ENCODE results near the gene MCTS1. TPM values are rescaled to one million over a fixed set of nuclear protein-coding genes. Genes with fewer than 3 reads are reported as not detected.

The MCTS1 gene
- total and polyA plus RNA-seq, 4 donors: 12.1 to 56.1 (median 25.1) TPM

GRCh38 chrX:120564925-120565324 lies 39.0 kb upstream of the MCTS1 start:
- Histone ChIP-seq H3K27me3 (ENCODE audit: control insufficient read depth in 4 of 4, insufficient read depth in 4 of 4, low read length in 3 of 4) (no peaks in the 10 kb centered on the region), H3K27ac (ENCODE audit: low read depth in 1 of 2, low read length in 2 of 2) (no peak overlapping the region), H3K9ac (ENCODE audit: low read depth in 1 of 2, low read length in 2 of 2) (no peak overlapping the region), H3K36me3 (ENCODE audit: control insufficient read depth in 4 of 4, insufficient read depth in 3 of 4, low read depth in 1 of 4, low read length in 3 of 4) (no peaks in the 10 kb centered on the region), H3K4me3 (ENCODE audit: low read depth in 1 of 3, low read length in 3 of 3) (no peak overlapping the region), H3K9me3 (ENCODE audit: control insufficient read depth in 4 of 4, low read length in 3 of 4) (no peaks in the 10 kb centered on the region), H3K4me1 (ENCODE audit: control insufficient read depth in 4 of 4, insufficient read depth in 4 of 4, low read length in 3 of 4) (peaks cover 6 to 20% (median 17%) of the 10 kb centered on the region in 4 donors)
- no peak for DNase-seq (ENCODE audit: low spot score)
- WGBS: 85% methylated on average over 1 of the region's 1 CpG
- TF ChIP-seq FOXA1 (IDR thresholded peaks at IDR 0.05) (no peak), YY1 (IDR thresholded peaks at IDR 0.05) (no peak), HNF4A (conservative IDR thresholded peaks at IDR 0.05) (no peak), CTCF (IDR thresholded peaks at IDR 0.05; ENCODE audit: low read depth, low read length, missing input control) (no peak), GABPA (IDR thresholded peaks at IDR 0.05 in 1 of 2, conservative IDR thresholded peaks at IDR 0.05 in 1 of 2) (no peak), REST (IDR thresholded peaks at IDR 0.05) (no peak), SP1 (IDR thresholded peaks at IDR 0.05) (no peak), NR2F2 (IDR thresholded peaks at IDR 0.05) (no peak), RXRA (IDR thresholded peaks at IDR 0.05) (no peak), JUND (IDR thresholded peaks at IDR 0.05) (no peak), HNF4G (IDR thresholded peaks at IDR 0.05) (no peak), ZBTB33 (IDR thresholded peaks at IDR 0.05) (no peak), MAX (IDR thresholded peaks at IDR 0.05) (no peak)

- Histone ChIP-seq H3K4me1 (ENCODE audit: control insufficient read depth in 4 of 4, insufficient read depth in 4 of 4, low read length in 3 of 4) (peaks cover 6 to 20% (median 15%) of the 10 kb centered on the region in 4 donors), H3K9ac (ENCODE audit: low read depth in 1 of 2, low read length in 2 of 2) (no peak overlapping the region), H3K36me3 (ENCODE audit: control insufficient read depth in 4 of 4, insufficient read depth in 3 of 4, low read depth in 1 of 4, low read length in 3 of 4) (no peaks in the 10 kb centered on the region), H3K27ac (ENCODE audit: low read depth in 1 of 2, low read length in 2 of 2) (no peak overlapping the region), H3K9me3 (ENCODE audit: control insufficient read depth in 4 of 4, low read length in 3 of 4) (no peaks in the 10 kb centered on the region), H3K4me3 (ENCODE audit: low read depth in 1 of 3, low read length in 3 of 3) (no peak overlapping the region), H3K27me3 (ENCODE audit: control insufficient read depth in 4 of 4, insufficient read depth in 4 of 4, low read length in 3 of 4) (no peaks in the 10 kb centered on the region)
- no peak for DNase-seq (ENCODE audit: low spot score)
- TF ChIP-seq HNF4G (IDR thresholded peaks at IDR 0.05) (no peak), RXRA (IDR thresholded peaks at IDR 0.05) (no peak), EGR1 (IDR thresholded peaks at IDR 0.05; ENCODE audit: low read depth in 2 of 2) (no peak), ATF3 (IDR thresholded peaks at IDR 0.05) (no peak), RAD21 (IDR thresholded peaks at IDR 0.05) (no peak), FOXA1 (IDR thresholded peaks at IDR 0.05) (no peak)
- WGBS: 47% methylated on average over 3 of the region's 3 CpGs
Observed at GRCh38 chrX:120566817-120567216, 37.1 kb upstream of the MCTS1 start.
